Liver (tissue), 9 donors: Measurements from ENCODE around the gene CXCL14. TPM values are rescaled to one million over a fixed set of nuclear protein-coding genes. Genes with fewer than 3 reads are reported as not detected.

Experiments
- DNase-seq: peaks from one replicate; pipeline ENCODE4 v3.0.0-alpha.2; 2017; ENCODE audit warnings: low spot score
- H3K27ac ChIP-seq, 2 donors: one replicate each; pipeline ENCODE4 v1.7.0; 2013; ENCODE audit warnings: inconsistent platforms in 2 of 2, low read length in 2 of 2, control low read depth in 1 of 2, low read depth in 1 of 2, mild to moderate bottlenecking in 1 of 2
- H3K27me3 ChIP-seq, 4 donors: one replicate each; pipeline versions ENCODE4 v1.6.1 to v1.7.0; 2013; ENCODE audit warnings: low read length in 3 of 4, inconsistent platforms in 1 of 4, mild to moderate bottlenecking in 1 of 4, moderate library complexity in 1 of 4; ENCODE audit not compliant: control insufficient read depth in 4 of 4, insufficient read depth in 4 of 4
- H3K36me3 ChIP-seq, 4 donors: one replicate each; pipeline versions ENCODE4 v1.6.1 to v1.7.0; 2013; ENCODE audit warnings: low read length in 3 of 4, mild to moderate bottlenecking in 3 of 4, low read depth in 1 of 4, moderate library complexity in 1 of 4; ENCODE audit not compliant: control insufficient read depth in 4 of 4, insufficient read depth in 3 of 4
- H3K4me1 ChIP-seq, 4 donors: one replicate each; pipeline versions ENCODE4 v1.6.1 to v1.7.0; 2013; ENCODE audit warnings: low read length in 3 of 4, mild to moderate bottlenecking in 3 of 4, moderate library complexity in 1 of 4; ENCODE audit not compliant: control insufficient read depth in 4 of 4, insufficient read depth in 4 of 4
- H3K4me3 ChIP-seq, 3 donors: one replicate each; pipeline versions ENCODE4 v1.6.1 to v1.7.0; 2013; ENCODE audit warnings: low read length in 3 of 3, control low read depth in 1 of 3, low read depth in 1 of 3, mild to moderate bottlenecking in 1 of 3
- H3K9ac ChIP-seq, 2 donors: one replicate each; pipeline ENCODE4 v1.7.0; 2013; ENCODE audit warnings: low read length in 2 of 2, mild to moderate bottlenecking in 2 of 2, moderate library complexity in 2 of 2, control low read depth in 1 of 2, low read depth in 1 of 2
- H3K9me3 ChIP-seq, 4 donors: one replicate each; pipeline versions ENCODE4 v1.6.1 to v1.7.0; 2013; ENCODE audit warnings: low read length in 3 of 4; ENCODE audit not compliant: control insufficient read depth in 4 of 4
- EGR1 ChIP-seq, 2 donors: IDR thresholded peaks; 2 replicates each; pipeline ENCODE4 v1.6.1; 2016 to 2018; ENCODE audit warnings: antibody characterized with exemption in 2 of 2, low read depth in 2 of 2
- FOXA1 ChIP-seq: IDR thresholded peaks from 2 replicates; pipeline ENCODE4 v1.6.1; 2016; ENCODE audit warnings: antibody characterized with exemption
- FOXA2 ChIP-seq: IDR thresholded peaks from 2 replicates; pipeline ENCODE4 v1.6.1; 2016; ENCODE audit warnings: antibody characterized with exemption
- GABPA ChIP-seq, 2 donors: IDR thresholded peaks in 1 of 2; conservative IDR thresholded peaks in 1 of 2; 2 replicates each; pipeline ENCODE4 v1.6.1; 2016; ENCODE audit warnings: antibody characterized with exemption in 2 of 2, mild to moderate bottlenecking in 1 of 2, moderate library complexity in 1 of 2
- HNF4A ChIP-seq, 2 donors: conservative IDR thresholded peaks; 2 replicates each; pipeline ENCODE4 v1.6.1; 2016; ENCODE audit warnings: antibody characterized with exemption in 2 of 2, mild to moderate bottlenecking in 2 of 2
- HNF4G ChIP-seq: IDR thresholded peaks from 2 replicates; pipeline ENCODE4 v1.6.1; 2016; ENCODE audit warnings: antibody characterized with exemption
- JUND ChIP-seq, 2 donors: IDR thresholded peaks; 2 replicates each; pipeline ENCODE4 v1.6.1; 2016; ENCODE audit warnings: antibody characterized with exemption in 2 of 2
- NR2F2 ChIP-seq: IDR thresholded peaks from 2 replicates; pipeline ENCODE4 v1.6.1; 2016; ENCODE audit warnings: antibody characterized with exemption
- RAD21 ChIP-seq, 2 donors: IDR thresholded peaks; 2 replicates each; pipeline ENCODE4 v1.6.1; 2016; ENCODE audit warnings: antibody characterized with exemption in 2 of 2, mild to moderate bottlenecking in 2 of 2
- RXRA ChIP-seq, 2 donors: IDR thresholded peaks; 2 replicates each; pipeline ENCODE4 v1.6.1; 2017 to 2018; ENCODE audit warnings: antibody characterized with exemption in 2 of 2, mild to moderate bottlenecking in 1 of 2
- SP1 ChIP-seq: IDR thresholded peaks from 2 replicates; pipeline ENCODE4 v1.6.1; 2018; ENCODE audit warnings: antibody characterized with exemption, mild to moderate bottlenecking
- TAF1 ChIP-seq: conservative IDR thresholded peaks from 2 replicates; pipeline ENCODE4 v1.6.1; 2016; ENCODE audit warnings: antibody characterized with exemption, mild to moderate bottlenecking
- YY1 ChIP-seq: IDR thresholded peaks from 2 replicates; pipeline ENCODE4 v1.6.1; 2016; ENCODE audit warnings: antibody characterized with exemption, mild to moderate bottlenecking
- WGBS: extraction: QIAGEN DNeasy Blood & Tissue Kit; methylation state at CpG from one replicate; pipeline ENCODE4 v1.1.7; 2013; 5-methylcytosine and 5-hydroxymethylcytosine counted together
- polyA plus RNA-seq, 2 donors: library from polyadenylated mRNA; stranded (reverse) in 1 of 2; unstranded in 1 of 2; fragments of 200-250 nt in 1 of 2; fragments of >200 nt in 1 of 2; fragmentation: Nextera tagmentation in 1 of 2; extraction: Ambion mirVana in 1 of 2; gene quantifications; one replicate each; pipeline versions ENCODE4 v1.2.1 to v1.2.3, GENCODE V29; 2013 to 2015
- total RNA-seq, 2 donors: library from RNA; depleted of rRNA; stranded (reverse); fragments of >200 nt; gene quantifications; one replicate each; pipeline ENCODE4 v1.2.3, GENCODE V29; 2014
- TF ChIP-seq, protein P1 (sequence below): fragments of 150-350 bp; IDR thresholded peaks from 2 replicates; pipeline ENCODE4 v1.5.1; 2017; ENCODE audit warnings: improper control_type of control experiment, low read depth, low read length; ENCODE audit not compliant: missing input control
- TF ChIP-seq, protein P2 (sequence below): IDR thresholded peaks from 2 replicates; pipeline ENCODE4 v1.6.1; 2016; ENCODE audit warnings: antibody characterized with exemption
- TF ChIP-seq, protein P3 (sequence below): IDR thresholded peaks from 2 replicates; pipeline ENCODE4 v1.6.1; 2016; ENCODE audit warnings: antibody characterized with exemption
- TF ChIP-seq, protein P4 (sequence below): IDR thresholded peaks from 2 replicates; pipeline ENCODE4 v1.6.1; 2016; ENCODE audit warnings: antibody characterized with exemption, mild to moderate bottlenecking
- TF ChIP-seq, protein P5 (sequence below): IDR thresholded peaks from 2 replicates; pipeline ENCODE4 v1.6.1; 2016; ENCODE audit warnings: antibody characterized with exemption
- donor health status: healthy.
- donor health status: healthy.
- donor health status: healthy.
- donor health status: healthy.
- donor health status: healthy.

CXCL14 gene
- total and polyA plus RNA-seq, 4 donors = 2.7 to 13.7 (median 8.3) TPM

DNA sequence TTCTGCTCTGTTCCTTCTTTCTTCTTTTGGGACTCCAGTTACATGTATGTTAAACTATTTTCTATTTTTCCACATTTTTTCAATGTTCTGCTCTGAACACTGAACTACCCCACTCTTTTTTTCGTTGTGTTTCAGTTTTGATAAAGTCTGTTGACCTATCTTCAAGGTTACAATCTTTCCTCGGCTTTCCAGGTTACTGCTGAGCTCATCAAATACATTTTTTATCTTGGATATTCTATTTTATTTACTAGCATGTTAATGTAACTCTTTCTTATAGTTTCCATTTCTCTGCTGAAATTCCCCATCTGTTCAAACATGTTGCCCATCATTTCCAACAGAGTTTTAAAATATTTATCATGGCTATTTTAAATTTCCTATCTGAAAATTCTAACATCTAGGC is 56.8 kb downstream of the CXCL14 start:
- Histone ChIP-seq H3K27ac (no peak overlapping the region), H3K36me3 (no peaks in the 10 kb centered on the region), H3K9ac (no peak overlapping the region), H3K4me3 (no peak overlapping the region), H3K4me1 (no peaks in the 10 kb centered on the region), H3K27me3 (peaks cover 0 to 3% (median 0%) of the 10 kb centered on the region in 4 donors), H3K9me3 (peaks cover 0 to 6% (median 2%) of the 10 kb centered on the region in 4 donors)
- DNase-seq = no peak
- TF ChIP-seq, protein P1, sequence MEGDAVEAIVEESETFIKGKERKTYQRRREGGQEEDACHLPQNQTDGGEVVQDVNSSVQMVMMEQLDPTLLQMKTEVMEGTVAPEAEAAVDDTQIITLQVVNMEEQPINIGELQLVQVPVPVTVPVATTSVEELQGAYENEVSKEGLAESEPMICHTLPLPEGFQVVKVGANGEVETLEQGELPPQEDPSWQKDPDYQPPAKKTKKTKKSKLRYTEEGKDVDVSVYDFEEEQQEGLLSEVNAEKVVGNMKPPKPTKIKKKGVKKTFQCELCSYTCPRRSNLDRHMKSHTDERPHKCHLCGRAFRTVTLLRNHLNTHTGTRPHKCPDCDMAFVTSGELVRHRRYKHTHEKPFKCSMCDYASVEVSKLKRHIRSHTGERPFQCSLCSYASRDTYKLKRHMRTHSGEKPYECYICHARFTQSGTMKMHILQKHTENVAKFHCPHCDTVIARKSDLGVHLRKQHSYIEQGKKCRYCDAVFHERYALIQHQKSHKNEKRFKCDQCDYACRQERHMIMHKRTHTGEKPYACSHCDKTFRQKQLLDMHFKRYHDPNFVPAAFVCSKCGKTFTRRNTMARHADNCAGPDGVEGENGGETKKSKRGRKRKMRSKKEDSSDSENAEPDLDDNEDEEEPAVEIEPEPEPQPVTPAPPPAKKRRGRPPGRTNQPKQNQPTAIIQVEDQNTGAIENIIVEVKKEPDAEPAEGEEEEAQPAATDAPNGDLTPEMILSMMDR = no peak
- TF ChIP-seq, protein P2, sequence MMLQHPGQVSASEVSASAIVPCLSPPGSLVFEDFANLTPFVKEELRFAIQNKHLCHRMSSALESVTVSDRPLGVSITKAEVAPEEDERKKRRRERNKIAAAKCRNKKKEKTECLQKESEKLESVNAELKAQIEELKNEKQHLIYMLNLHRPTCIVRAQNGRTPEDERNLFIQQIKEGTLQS = no peak
- no peak for TF ChIP-seq SP1
- TF ChIP-seq HNF4A (conservative IDR thresholded peaks at IDR 0.05) = no peak
- TF ChIP-seq RXRA (IDR thresholded peaks at IDR 0.05) = no peak
- TF ChIP-seq JUND (IDR thresholded peaks at IDR 0.05) = no peak
- TF ChIP-seq, protein P3, sequence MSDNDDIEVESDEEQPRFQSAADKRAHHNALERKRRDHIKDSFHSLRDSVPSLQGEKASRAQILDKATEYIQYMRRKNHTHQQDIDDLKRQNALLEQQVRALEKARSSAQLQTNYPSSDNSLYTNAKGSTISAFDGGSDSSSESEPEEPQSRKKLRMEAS = no peak
- no peak for TF ChIP-seq NR2F2
- no peak for TF ChIP-seq TAF1
- no peak for TF ChIP-seq GABPA (IDR thresholded peaks at IDR 0.05 in 1 of 2, conservative IDR thresholded peaks at IDR 0.05 in 1 of 2)
- TF ChIP-seq, protein P4, sequence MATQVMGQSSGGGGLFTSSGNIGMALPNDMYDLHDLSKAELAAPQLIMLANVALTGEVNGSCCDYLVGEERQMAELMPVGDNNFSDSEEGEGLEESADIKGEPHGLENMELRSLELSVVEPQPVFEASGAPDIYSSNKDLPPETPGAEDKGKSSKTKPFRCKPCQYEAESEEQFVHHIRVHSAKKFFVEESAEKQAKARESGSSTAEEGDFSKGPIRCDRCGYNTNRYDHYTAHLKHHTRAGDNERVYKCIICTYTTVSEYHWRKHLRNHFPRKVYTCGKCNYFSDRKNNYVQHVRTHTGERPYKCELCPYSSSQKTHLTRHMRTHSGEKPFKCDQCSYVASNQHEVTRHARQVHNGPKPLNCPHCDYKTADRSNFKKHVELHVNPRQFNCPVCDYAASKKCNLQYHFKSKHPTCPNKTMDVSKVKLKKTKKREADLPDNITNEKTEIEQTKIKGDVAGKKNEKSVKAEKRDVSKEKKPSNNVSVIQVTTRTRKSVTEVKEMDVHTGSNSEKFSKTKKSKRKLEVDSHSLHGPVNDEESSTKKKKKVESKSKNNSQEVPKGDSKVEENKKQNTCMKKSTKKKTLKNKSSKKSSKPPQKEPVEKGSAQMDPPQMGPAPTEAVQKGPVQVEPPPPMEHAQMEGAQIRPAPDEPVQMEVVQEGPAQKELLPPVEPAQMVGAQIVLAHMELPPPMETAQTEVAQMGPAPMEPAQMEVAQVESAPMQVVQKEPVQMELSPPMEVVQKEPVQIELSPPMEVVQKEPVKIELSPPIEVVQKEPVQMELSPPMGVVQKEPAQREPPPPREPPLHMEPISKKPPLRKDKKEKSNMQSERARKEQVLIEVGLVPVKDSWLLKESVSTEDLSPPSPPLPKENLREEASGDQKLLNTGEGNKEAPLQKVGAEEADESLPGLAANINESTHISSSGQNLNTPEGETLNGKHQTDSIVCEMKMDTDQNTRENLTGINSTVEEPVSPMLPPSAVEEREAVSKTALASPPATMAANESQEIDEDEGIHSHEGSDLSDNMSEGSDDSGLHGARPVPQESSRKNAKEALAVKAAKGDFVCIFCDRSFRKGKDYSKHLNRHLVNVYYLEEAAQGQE = no peak
- no peak for TF ChIP-seq YY1
- TF ChIP-seq, protein P5, sequence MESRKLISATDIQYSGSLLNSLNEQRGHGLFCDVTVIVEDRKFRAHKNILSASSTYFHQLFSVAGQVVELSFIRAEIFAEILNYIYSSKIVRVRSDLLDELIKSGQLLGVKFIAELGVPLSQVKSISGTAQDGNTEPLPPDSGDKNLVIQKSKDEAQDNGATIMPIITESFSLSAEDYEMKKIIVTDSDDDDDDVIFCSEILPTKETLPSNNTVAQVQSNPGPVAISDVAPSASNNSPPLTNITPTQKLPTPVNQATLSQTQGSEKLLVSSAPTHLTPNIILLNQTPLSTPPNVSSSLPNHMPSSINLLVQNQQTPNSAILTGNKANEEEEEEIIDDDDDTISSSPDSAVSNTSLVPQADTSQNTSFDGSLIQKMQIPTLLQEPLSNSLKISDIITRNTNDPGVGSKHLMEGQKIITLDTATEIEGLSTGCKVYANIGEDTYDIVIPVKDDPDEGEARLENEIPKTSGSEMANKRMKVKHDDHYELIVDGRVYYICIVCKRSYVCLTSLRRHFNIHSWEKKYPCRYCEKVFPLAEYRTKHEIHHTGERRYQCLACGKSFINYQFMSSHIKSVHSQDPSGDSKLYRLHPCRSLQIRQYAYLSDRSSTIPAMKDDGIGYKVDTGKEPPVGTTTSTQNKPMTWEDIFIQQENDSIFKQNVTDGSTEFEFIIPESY = no peak
- TF ChIP-seq FOXA2 = no peak
- TF ChIP-seq EGR1 (IDR thresholded peaks at IDR 0.05; ENCODE audit: low read depth in 2 of 2) = no peak
- TF ChIP-seq FOXA1 = no peak
- no peak for TF ChIP-seq HNF4G
- TF ChIP-seq RAD21 (IDR thresholded peaks at IDR 0.05) = no peak
- 29% methylated on average over 2 of the region's 2 CpGs for WGBS

Other genes starting within 250 kb of the CXCL14 start
- 100 to 1,000 TPM in 1 of 2 donors, 10 to 100 TPM in 1; 72.6 to 113 TPM for gene MACROH2A1, start 179.8 kb downstream of the CXCL14 start, total RNA-seq
- 10 to 100 TPM; 33.7 to 52.9 TPM for gene MACROH2A1, start 179.8 kb downstream of the CXCL14 start, polyA plus RNA-seq
- gene DCANP1, start 131.6 kb downstream of the CXCL14 start, total RNA-seq = under 1 TPM in 1 of 2 donors, not detected in 1; 0.05 TPM
- gene DCANP1, start 131.6 kb downstream of the CXCL14 start, polyA plus RNA-seq = not detected
- gene TIFAB, start 126.6 kb downstream of the CXCL14 start, total RNA-seq = under 1 TPM in 1 of 2 donors, not detected in 1; 0.47 TPM
- under 1 TPM in 1 of 2 donors, not detected in 1; 0.02 TPM for gene TIFAB, start 126.6 kb downstream of the CXCL14 start, polyA plus RNA-seq
- gene NEUROG1, start 43.0 kb downstream of the CXCL14 start, total RNA-seq = not detected
- gene NEUROG1, start 43.0 kb downstream of the CXCL14 start, polyA plus RNA-seq = not detected